ENCODE measurements around the gene TUBA4A. TPM values are rescaled to one million over a fixed set of nuclear protein-coding genes. Genes with fewer than 3 reads are reported as not detected.

The TUBA4A gene
- total RNA-seq, 1 donor from 2014 or later, result 45.4 TPM

GRCh38 chr2:219284501-219285372 lies 31.0 kb upstream of the TUBA4A start:
- H3K4me1 ChIP-seq, result peaks cover 15% of the 10 kb centered on the region
- no peak for TF ChIP-seq CTCF (IDR thresholded peaks at IDR 0.05)
- DNase-seq (peak; percentile 58), ATAC-seq (no peak)
- no peak overlapping the region for H3K27ac ChIP-seq
- peaks cover 51% of the 10 kb centered on the region for H3K36me3 ChIP-seq
- no peaks in the 10 kb centered on the region for H3K9me3 ChIP-seq
- H3K27me3 ChIP-seq, result no peaks in the 10 kb centered on the region
- no peak overlapping the region for H3K4me3 ChIP-seq
- intact Hi-C loops (cut with DNase I), result no loop called here

- H3K27ac ChIP-seq, result no peak overlapping the region
- intact Hi-C loops (cut with DNase I), result no loop called here
Measured at GRCh38 chr2:219282943-219283581, 29.3 kb upstream of the TUBA4A start.

GRCh38 chr2:219282375-219282774 lies 28.7 kb upstream of the TUBA4A start:
- H3K9me3 ChIP-seq, result no peaks in the 10 kb centered on the region
- DNase-seq (no peak), ATAC-seq (no peak)
- H3K4me3 ChIP-seq, result no peak overlapping the region
- intact Hi-C loops (cut with DNase I), result no loop called here
- H3K27ac ChIP-seq, result no peak overlapping the region
- peaks cover 20% of the 10 kb centered on the region for H3K4me1 ChIP-seq
- TF ChIP-seq CTCF (IDR thresholded peaks at IDR 0.05), result no peak
- H3K27me3 ChIP-seq, result no peaks in the 10 kb centered on the region
- H3K36me3 ChIP-seq, result peaks cover 51% of the 10 kb centered on the region

More at GRCh38 chr2:219282943-219283581, 29.3 kb upstream of the TUBA4A start:
- peak; percentile 33 for DNase-seq
- Histone ChIP-seq H3K4me1 (peaks cover 17% of the 10 kb centered on the region), H3K27me3 (no peaks in the 10 kb centered on the region), H3K9me3 (no peaks in the 10 kb centered on the region), H3K4me3 (no peak overlapping the region), H3K36me3 (peaks cover 51% of the 10 kb centered on the region)
- no peak for ATAC-seq
- TF ChIP-seq CTCF (IDR thresholded peaks at IDR 0.05), result no peak

- no peak for TF ChIP-seq CTCF (IDR thresholded peaks at IDR 0.05)
- DNase-seq (no peak), ATAC-seq (no peak)
- H3K4me1 ChIP-seq, result peaks cover 20% of the 10 kb centered on the region
- intact Hi-C loops (cut with DNase I), result no loop called here
- H3K27ac ChIP-seq, result no peak overlapping the region
- peaks cover 51% of the 10 kb centered on the region for H3K36me3 ChIP-seq
- no peaks in the 10 kb centered on the region for H3K27me3 ChIP-seq
- H3K4me3 ChIP-seq, result no peak overlapping the region
- H3K9me3 ChIP-seq, result no peaks in the 10 kb centered on the region
Measured at GRCh38 chr2:219281588-219281987, 27.9 kb upstream of the TUBA4A start.

GRCh38 chr2:219280651-219281050 lies 26.9 kb upstream of the TUBA4A start:
- Histone ChIP-seq H3K27me3 (no peaks in the 10 kb centered on the region), H3K36me3 (peaks cover 51% of the 10 kb centered on the region), H3K27ac (no peak overlapping the region), H3K9me3 (no peaks in the 10 kb centered on the region), H3K4me1 (peaks cover 20% of the 10 kb centered on the region), H3K4me3 (no peak overlapping the region)
- intact Hi-C loops (cut with DNase I), result no loop called here
- ATAC-seq (no peak), DNase-seq (no peak)
- TF ChIP-seq CTCF (IDR thresholded peaks at IDR 0.05), result no peak

Data from upper lobe of right lung (tissue), 1 donor.